GM23248 (cell line): ENCODE measurements around the gene GNG10. TPM values are rescaled to one million over a fixed set of nuclear protein-coding genes. Genes with fewer than 3 reads are reported as not detected.
A peak's percentile ranks its signal among the peaks of the same experiment; 100 is the strongest.

Experiments used
- DNase-seq: peaks from one replicate; pipeline ENCODE4 v3.0.0-alpha.2; 2015
- H2AFZ ChIP-seq: fragments of 200-600 bp; sonication (generic); 2 replicates; pipeline ENCODE4 v1.6.1; 2016; ENCODE audit warnings: antibody characterized with exemption
- H3F3A ChIP-seq: fragments of 200-600 bp; sonication (generic); 2 replicates; pipeline ENCODE4 v1.6.1; 2016; ENCODE audit warnings: mild to moderate bottlenecking, antibody characterized with exemption, mixed run types; ENCODE audit not compliant: insufficient read depth
- H3K27ac ChIP-seq: fragments of 200-600 bp; sonication (generic); 2 replicates; pipeline ENCODE4 v1.5.1; 2016; ENCODE audit warnings: mild to moderate bottlenecking
- H3K27me3 ChIP-seq: fragments of 200-600 bp; sonication (generic); replicated peaks from 2 replicates; pipeline ENCODE4 v1.6.1; 2016; ENCODE audit warnings: mild to moderate bottlenecking; ENCODE audit not compliant: insufficient read depth
- H3K36me3 ChIP-seq: fragments of 200-600 bp; sonication (generic); 2 replicates; pipeline ENCODE4 v1.6.1; 2016; ENCODE audit warnings: low read depth, mild to moderate bottlenecking
- H3K4me1 ChIP-seq: fragments of 200-600 bp; sonication (generic); 2 replicates; pipeline ENCODE4 v1.6.1; 2016; ENCODE audit warnings: mild to moderate bottlenecking; ENCODE audit not compliant: insufficient read depth
- H3K4me2 ChIP-seq: fragments of 200-600 bp; sonication (generic); one replicate; pipeline ENCODE4 v1.6.1; 2016; ENCODE audit warnings: mild to moderate bottlenecking; ENCODE audit not compliant: unreplicated experiment
- H3K4me3 ChIP-seq: fragments of 200-600 bp; sonication (generic); 2 replicates; pipeline ENCODE4 v1.5.1; 2016; ENCODE audit warnings: mild to moderate bottlenecking
- H3K79me2 ChIP-seq: fragments of 200-600 bp; sonication (generic); 2 replicates; pipeline ENCODE4 v1.6.1; 2016; ENCODE audit warnings: mild to moderate bottlenecking; ENCODE audit not compliant: insufficient read depth
- H3K9ac ChIP-seq: fragments of 200-600 bp; sonication (generic); 2 replicates; pipeline ENCODE4 v1.6.1; 2016; ENCODE audit warnings: mild to moderate bottlenecking
- H3K9me2 ChIP-seq: fragments of 200-600 bp; sonication (generic); 2 replicates; pipeline ENCODE4 v1.6.1; 2016; ENCODE audit warnings: mixed run types, mild to moderate bottlenecking, moderate library complexity; ENCODE audit not compliant: insufficient read depth
- H3K9me3 ChIP-seq: fragments of 200-600 bp; sonication (generic); one replicate; pipeline ENCODE4 v1.6.1; 2017; ENCODE audit warnings: low read depth
- H4K20me1 ChIP-seq: fragments of 200-600 bp; sonication (generic); 2 replicates; pipeline ENCODE4 v1.6.0; 2016; ENCODE audit not compliant: insufficient read depth
- EZH2 ChIP-seq: fragments of 200-600 bp; sonication (generic); IDR thresholded peaks from 2 replicates; pipeline ENCODE4 v1.6.1; 2018; ENCODE audit warnings: antibody characterized with exemption, mild to moderate bottlenecking; ENCODE audit not compliant: insufficient read depth, poor library complexity, severe bottlenecking
- EZH2phosphoT487 ChIP-seq: fragments of 200-600 bp; sonication (generic); IDR thresholded peaks from 2 replicates; pipeline ENCODE4 v1.6.1; 2018; ENCODE audit warnings: antibody characterized with exemption, moderate library complexity, mild to moderate bottlenecking, low read depth; ENCODE audit not compliant: insufficient read depth
- WGBS, 2 experiments: methylation state at CpG; one replicate each; pipeline ENCODE4 v1.1.6; 2015 to 2017; ENCODE audit warnings: low lambda C conversion rate in 2 of 2, low coverage in 1 of 2; ENCODE audit errors: missing lambda C conversion rate in 2 of 2; 5-methylcytosine and 5-hydroxymethylcytosine counted together
- in situ Hi-C: fragments of 300-500 bp; cut with MboI; formaldehyde crosslinking; loops from 2 replicates; pipeline ENCODE4 v1.15.0; 2020
- polyA plus RNA-seq: library from polyadenylated mRNA; unstranded; fragments of >200 nt; fragmentation: Nextera tagmentation; extraction: Ambion mirVana; gene quantifications from 2 replicates; pipeline ENCODE4 v1.2.1, GENCODE V29; 2016
- total RNA-seq: library from RNA; depleted of rRNA; stranded (reverse); fragments of >200 nt; shearing (Covaris generic); gene quantifications from 2 replicates; pipeline ENCODE4 v1.2.3, GENCODE V29; 2014

Gene GNG10
- total and polyA plus RNA-seq, 2 experiments from 2014 or later: 116 to 122 TPM

DNA sequence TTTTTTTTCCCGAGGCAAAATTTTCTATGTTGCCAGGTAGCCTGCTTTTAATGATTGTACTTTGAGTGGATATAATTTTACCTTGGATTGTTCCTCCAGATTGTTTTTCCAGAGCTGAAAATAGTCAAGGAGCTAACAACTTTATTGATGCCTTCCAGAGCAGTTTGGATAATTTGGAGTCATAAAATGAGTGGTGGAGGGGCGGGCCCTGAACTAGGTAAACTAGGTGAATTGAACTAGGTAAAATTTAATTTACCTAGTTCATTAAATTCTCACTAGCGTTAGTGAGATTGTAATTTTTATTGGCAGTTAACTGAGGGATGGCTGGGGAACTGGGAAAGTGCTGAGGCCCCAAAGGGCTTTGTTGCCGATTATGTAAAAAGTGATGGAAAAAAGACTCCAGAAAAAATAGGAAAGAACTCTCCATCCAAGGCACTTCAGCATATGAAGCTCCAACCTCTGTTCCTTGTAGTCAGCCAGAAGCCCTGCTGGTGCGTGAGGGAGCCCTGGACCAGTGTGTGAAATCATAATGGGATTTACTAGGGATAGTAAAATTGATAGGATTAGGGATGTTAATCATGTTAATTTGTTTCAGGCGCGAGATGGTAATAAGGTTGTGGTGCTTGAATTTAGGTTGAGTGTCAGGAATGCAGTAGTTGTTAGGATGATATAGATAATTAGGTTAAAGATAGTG is 28.6 kb upstream of the GNG10 start:
- no peaks in the 10 kb centered on the region for H3K9me2 ChIP-seq
- no peak overlapping the region for H3K27ac ChIP-seq
- no peaks in the 10 kb centered on the region for H3K36me3 ChIP-seq
- TF ChIP-seq EZH2 (no peak), EZH2phosphoT487 (no peak)
- H2AFZ ChIP-seq: no peak overlapping the region
- H3K4me1 ChIP-seq: peaks cover 36% of the 10 kb centered on the region
- H3F3A ChIP-seq: 0 out of 2 replicates have a peak, but pooled peaks cover 1% of the 10 kb centered on the region
- no peaks in the 10 kb centered on the region for H3K27me3 ChIP-seq
- peak overlapping the region; percentile 92 for H3K4me2 ChIP-seq
- 84 to 85% methylated on average over 7 of the region's 7 CpGs for WGBS, 2 experiments
- no peak for DNase-seq
- H3K9me3 ChIP-seq: no peaks in the 10 kb centered on the region
- H3K79me2 ChIP-seq: peaks cover 66% of the 10 kb centered on the region
- in situ Hi-C loops: no loop called here
- peaks cover 23% of the 10 kb centered on the region for H4K20me1 ChIP-seq
- peak overlapping the region; percentile 95 for H3K9ac ChIP-seq
- H3K4me3 ChIP-seq: peak overlapping the region; percentile 89

DNA sequence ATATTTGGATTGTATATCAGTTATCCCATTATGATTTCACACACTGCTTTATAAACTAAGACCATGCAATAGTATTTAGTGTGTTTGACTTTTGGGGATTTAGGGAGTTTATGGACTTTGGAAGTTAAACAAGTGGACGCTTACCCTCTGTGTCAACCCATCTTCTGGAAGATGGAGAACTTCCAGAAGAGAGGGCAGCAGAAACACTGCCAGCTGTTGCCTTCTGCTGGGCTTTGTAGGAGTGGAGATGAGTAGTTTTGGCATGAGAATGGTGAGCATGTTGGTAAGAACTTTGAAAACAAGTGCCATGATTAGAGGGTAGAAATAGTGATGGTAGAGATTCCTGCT is 28.0 kb upstream of the GNG10 start:
- Histone ChIP-seq H3K4me3 (0 out of 2 replicates have a peak overlapping the region, but pooled peaks have one; percentile 89), H3K9ac (no peak overlapping the region), H3K9me2 (no peaks in the 10 kb centered on the region), H4K20me1 (peaks cover 23% of the 10 kb centered on the region), H2AFZ (no peak overlapping the region), H3K4me1 (peaks cover 36% of the 10 kb centered on the region), H3F3A (peaks cover 6% of the 10 kb centered on the region), H3K9me3 (no peaks in the 10 kb centered on the region), H3K79me2 (peaks cover 71% of the 10 kb centered on the region), H3K27ac (no peak overlapping the region), H3K4me2 (peak overlapping the region; percentile 92), H3K27me3 (no peaks in the 10 kb centered on the region), H3K36me3 (no peaks in the 10 kb centered on the region)
- in situ Hi-C loops: no loop called here
- DNase-seq: no peak
- 95 to 100% methylated on average over 1 of the region's 1 CpG for WGBS, 2 experiments
- TF ChIP-seq EZH2: no peak
- no peak for TF ChIP-seq EZH2phosphoT487

DNA sequence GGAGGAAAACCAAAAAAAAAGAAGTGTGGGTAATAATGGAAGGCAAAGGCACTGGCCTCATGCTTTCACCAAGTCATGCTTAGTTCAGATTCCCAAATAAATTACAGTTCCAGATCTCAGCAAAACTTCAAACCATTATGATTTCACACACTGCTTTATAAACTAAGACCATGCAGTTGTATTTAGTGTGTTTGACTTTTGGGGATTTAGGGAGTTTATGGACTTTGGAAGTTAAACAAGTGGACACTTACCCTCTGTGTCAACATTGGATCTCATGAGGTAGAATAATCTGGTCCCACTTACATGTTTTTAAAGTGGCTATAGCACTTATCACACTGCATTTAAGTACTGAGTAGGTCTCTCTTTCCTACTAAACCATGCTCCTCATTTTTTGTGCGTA is 26.5 kb upstream of the GNG10 start:
- WGBS, 2 experiments: 92 to 94% methylated on average over 1 of the region's 1 CpG
- H3K9ac ChIP-seq: no peak overlapping the region
- H3K4me1 ChIP-seq: peaks cover 36% of the 10 kb centered on the region
- TF ChIP-seq EZH2 (no peak), EZH2phosphoT487 (no peak)
- peaks cover 18% of the 10 kb centered on the region for H3F3A ChIP-seq
- peaks cover 29% of the 10 kb centered on the region for H4K20me1 ChIP-seq
- H2AFZ ChIP-seq: no peak overlapping the region
- H3K27me3 ChIP-seq: no peaks in the 10 kb centered on the region
- H3K4me3 ChIP-seq: no peak overlapping the region
- DNase-seq: no peak
- no peak overlapping the region for H3K27ac ChIP-seq
- no peaks in the 10 kb centered on the region for H3K36me3 ChIP-seq
- H3K4me2 ChIP-seq: no peak overlapping the region
- no peaks in the 10 kb centered on the region for H3K9me3 ChIP-seq
- peaks cover 85% of the 10 kb centered on the region for H3K79me2 ChIP-seq
- in situ Hi-C loops: no loop called here
- no peaks in the 10 kb centered on the region for H3K9me2 ChIP-seq

DNA sequence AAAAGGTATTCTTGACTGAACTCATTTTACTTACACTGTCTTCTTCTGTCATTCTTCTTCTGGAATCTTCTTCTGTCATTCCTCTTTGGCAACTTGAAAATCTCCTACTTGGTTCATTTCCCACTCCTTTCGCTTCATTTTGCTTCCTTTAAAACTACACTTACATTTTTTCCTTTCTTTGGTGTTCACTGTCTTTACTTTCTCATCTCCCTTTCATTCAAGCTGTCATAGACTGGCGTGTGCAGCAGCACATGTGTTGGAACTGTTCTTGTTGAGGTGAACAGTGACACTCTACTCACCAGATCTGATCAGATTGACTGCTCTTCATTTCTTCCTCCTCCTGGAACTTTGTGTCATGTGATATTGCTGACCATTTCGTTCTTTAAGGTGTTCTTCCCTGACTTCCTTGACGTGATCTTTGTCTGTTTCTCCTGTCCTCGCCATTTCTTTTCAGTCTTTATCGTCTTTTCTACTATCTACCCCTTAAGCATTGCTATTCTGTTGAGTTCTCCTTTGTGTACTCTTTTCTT is 23.9 kb upstream of the GNG10 start:
- H4K20me1 ChIP-seq: peaks cover 29% of the 10 kb centered on the region
- TF ChIP-seq EZH2: no peak
- no peak for TF ChIP-seq EZH2phosphoT487
- H3F3A ChIP-seq: peaks cover 18% of the 10 kb centered on the region
- DNase-seq: no peak
- H3K4me1 ChIP-seq: peaks cover 33% of the 10 kb centered on the region
- no peak overlapping the region for H3K9ac ChIP-seq
- H3K27ac ChIP-seq: no peak overlapping the region
- peaks cover 72% of the 10 kb centered on the region for H3K79me2 ChIP-seq
- H3K4me3 ChIP-seq: no peak overlapping the region
- H3K9me3 ChIP-seq: no peaks in the 10 kb centered on the region
- H3K4me2 ChIP-seq: no peak overlapping the region
- no peak overlapping the region for H2AFZ ChIP-seq
- H3K27me3 ChIP-seq: no peaks in the 10 kb centered on the region
- in situ Hi-C loops: no loop called here
- no peaks in the 10 kb centered on the region for H3K9me2 ChIP-seq
- WGBS, 2 experiments: 92 to 95% methylated on average over 6 of the region's 6 CpGs
- no peaks in the 10 kb centered on the region for H3K36me3 ChIP-seq
